ENCODE measurements around the gene UBE2F. TPM values are rescaled to one million over a fixed set of nuclear protein-coding genes. Genes with fewer than 3 reads are reported as not detected.

UBE2F gene
- polyA plus RNA-seq, 1 of the 3 experiments (the other 2 are of a cell fraction), result 56.9 TPM

GRCh38 chr2:238060096-238060541 lies 93.3 kb downstream of the UBE2F start (continued):
- TF ChIP-seq ZBTB33 (IDR thresholded peaks at IDR 0.05; ENCODE audit: borderline replicate concordance, low read depth), result no peak
- TF ChIP-seq MXI1 (IDR thresholded peaks at IDR 0.05; ENCODE audit: low read depth, low read length), result no peak
- TF ChIP-seq, protein P1, sequence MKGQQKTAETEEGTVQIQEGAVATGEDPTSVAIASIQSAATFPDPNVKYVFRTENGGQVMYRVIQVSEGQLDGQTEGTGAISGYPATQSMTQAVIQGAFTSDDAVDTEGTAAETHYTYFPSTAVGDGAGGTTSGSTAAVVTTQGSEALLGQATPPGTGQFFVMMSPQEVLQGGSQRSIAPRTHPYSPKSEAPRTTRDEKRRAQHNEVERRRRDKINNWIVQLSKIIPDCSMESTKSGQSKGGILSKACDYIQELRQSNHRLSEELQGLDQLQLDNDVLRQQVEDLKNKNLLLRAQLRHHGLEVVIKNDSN (IDR thresholded peaks at IDR 0.05; ENCODE audit: borderline replicate concordance, low read depth), result no peak
- TF ChIP-seq, protein P2, sequence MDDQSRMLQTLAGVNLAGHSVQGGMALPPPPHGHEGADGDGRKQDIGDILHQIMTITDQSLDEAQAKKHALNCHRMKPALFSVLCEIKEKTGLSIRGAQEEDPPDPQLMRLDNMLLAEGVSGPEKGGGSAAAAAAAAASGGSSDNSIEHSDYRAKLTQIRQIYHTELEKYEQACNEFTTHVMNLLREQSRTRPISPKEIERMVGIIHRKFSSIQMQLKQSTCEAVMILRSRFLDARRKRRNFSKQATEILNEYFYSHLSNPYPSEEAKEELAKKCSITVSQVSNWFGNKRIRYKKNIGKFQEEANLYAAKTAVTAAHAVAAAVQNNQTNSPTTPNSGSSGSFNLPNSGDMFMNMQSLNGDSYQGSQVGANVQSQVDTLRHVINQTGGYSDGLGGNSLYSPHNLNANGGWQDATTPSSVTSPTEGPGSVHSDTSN (IDR thresholded peaks at IDR 0.05), result no peak

DNA sequence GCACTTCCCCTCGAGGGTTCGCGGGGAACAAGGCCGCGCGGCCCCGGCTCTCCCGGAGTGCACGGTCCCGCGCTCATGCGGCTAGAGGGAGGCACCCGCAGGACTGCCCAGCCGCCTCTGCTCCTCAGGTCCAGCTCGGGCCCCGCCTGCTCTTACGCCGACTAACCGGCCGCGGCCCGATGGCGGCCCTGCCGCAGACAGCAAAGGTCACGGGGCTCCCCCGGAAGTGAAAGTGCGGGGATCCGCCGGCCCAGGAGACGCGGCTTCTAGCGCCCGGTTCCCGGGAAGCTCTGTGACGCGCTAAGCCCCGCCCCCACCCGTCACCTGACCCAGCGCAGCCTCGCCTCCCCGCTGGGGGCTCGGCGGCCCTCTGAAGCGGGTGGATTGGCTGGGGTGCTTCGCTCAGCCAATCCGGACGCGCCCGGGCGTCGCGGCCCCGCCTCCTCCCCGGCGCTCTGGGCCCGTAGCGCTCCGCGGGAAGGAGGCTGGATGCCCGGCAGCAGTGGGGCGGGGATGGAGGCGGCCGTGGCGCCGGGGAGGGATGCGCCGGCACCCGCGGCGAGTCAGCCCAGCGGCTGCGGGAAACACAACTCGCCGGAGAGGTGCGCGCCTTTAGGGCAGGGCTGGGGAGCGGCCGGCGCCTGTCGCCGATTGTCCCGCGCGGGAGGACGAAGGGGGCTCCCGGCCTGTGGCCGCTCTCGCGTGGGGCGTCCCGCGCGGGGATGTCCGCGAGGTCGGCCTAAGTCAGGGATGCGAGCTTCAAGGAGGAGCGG lies 93.9 kb downstream of the UBE2F start, which contains the start of gene SCLY:
Gene SCLY, plus strand, starts transcription at position 460 of the 773 bp plus-strand sequence. Its CDS starts 54 bp downstream, at position 514.
- H2AFZ ChIP-seq (ENCODE audit: low read depth), result peak within 1 kb of the TSS; percentile 87
- H3K36me3 ChIP-seq (replicated peaks in 1 of 2; ENCODE audit: control insufficient read depth in 1 of 2, insufficient read depth in 2 of 2, low read length in 1 of 2), result peaks cover 12 to 14% of the 10 kb centered on the region in 2 experiments
- peak within 1 kb of the TSS; percentile 71 to 94 for H3K4me3 ChIP-seq (ENCODE audit: low read depth in 2 of 2, low read length in 1 of 2)
- peak; percentile 99 for DNase-seq
- H3K4me1 ChIP-seq (ENCODE audit: control insufficient read depth in 1 of 2, insufficient read depth in 2 of 2, low read depth in 1 of 2, low read length in 1 of 2), result peaks cover 5 to 13% of the 10 kb centered on the region in 2 experiments; a peak in 3 of 4 replicates
- WGBS (ENCODE audit: low lambda C conversion rate), result 0% methylated on average over 3 of the region's 98 CpGs
- H3K9ac ChIP-seq, result peak within 1 kb of the TSS; percentile 96
- POLR2A ChIA-PET, result interaction anchor here (0.6 to 1.7 kb wide), 14 partner anchors 13 to 725 kb away, joined by 3 to 6 read pairs (median 3); partner anchors contain the start of gene KLHL30
- no peaks in the 10 kb centered on the region for H3K27me3 ChIP-seq (ENCODE audit: insufficient read depth)
- H3K4me2 ChIP-seq, result peak within 1 kb of the TSS; percentile 97
- no peaks in the 10 kb centered on the region for H3F3A ChIP-seq (replicated peaks; ENCODE audit: insufficient read depth)
- H3K27ac ChIP-seq (ENCODE audit: low read depth in 2 of 2, low read length in 1 of 2), result peak within 1 kb of the TSS; percentile 79 to 91
- H4K20me1 ChIP-seq (ENCODE audit: insufficient read depth), result no peaks in the 10 kb centered on the region
- H3K79me2 ChIP-seq (ENCODE audit: insufficient read depth), result peaks cover 18% of the 10 kb centered on the region; the same call in 1 of the 2 replicates
- no peaks in the 10 kb centered on the region for H3K9me3 ChIP-seq
- no peaks in the 10 kb centered on the region for H3K9me2 ChIP-seq
- CTCF ChIA-PET, result interaction anchor here (1.1 to 1.6 kb wide), 3 partner anchors 11 to 202 kb away, joined by 3 to 10 read pairs (median 5); no protein-coding TSS in a partner anchor
- TF ChIP-seq ELF1 (IDR thresholded peaks at IDR 0.05) (peak; percentile 60), RFX5 (IDR thresholded peaks at IDR 0.05; ENCODE audit: low read length) (peak; percentile 72), POLR2AphosphoS5 (IDR thresholded peaks at IDR 0.05; ENCODE audit: low read depth, low read length) (peak; percentile 91), TEAD4 (IDR thresholded peaks at IDR 0.05; ENCODE audit: borderline replicate concordance, insufficient read depth) (no peak), SIN3A (IDR thresholded peaks at IDR 0.05; ENCODE audit: borderline replicate concordance, low read depth, low read length) (no peak), YY1 (IDR thresholded peaks at IDR 0.05; ENCODE audit: low read depth) (peak; percentile 83), EZH2phosphoT487 (IDR thresholded peaks at IDR 0.05; ENCODE audit: borderline replicate concordance, low read depth) (no peak), GABPA (IDR thresholded peaks at IDR 0.05; ENCODE audit: low read depth) (peak; percentile 89), CHD2 (IDR thresholded peaks at IDR 0.05; ENCODE audit: low read length, partially characterized antibody) (peak; percentile 73), TAF1 (IDR thresholded peaks at IDR 0.05; ENCODE audit: borderline replicate concordance, low read depth, low read length) (peak; percentile 21), RXRA (IDR thresholded peaks at IDR 0.05; ENCODE audit: borderline replicate concordance, low read depth) (no peak), NFIC (IDR thresholded peaks at IDR 0.05; ENCODE audit: borderline replicate concordance) (no peak; the same call in 1 of the 2 replicates), ZBTB33 (IDR thresholded peaks at IDR 0.05; ENCODE audit: borderline replicate concordance, low read depth) (no peak), NRF1 (IDR thresholded peaks at IDR 0.05; ENCODE audit: low read depth, low read length) (peak; percentile 42)
- TF ChIP-seq, protein P3, sequence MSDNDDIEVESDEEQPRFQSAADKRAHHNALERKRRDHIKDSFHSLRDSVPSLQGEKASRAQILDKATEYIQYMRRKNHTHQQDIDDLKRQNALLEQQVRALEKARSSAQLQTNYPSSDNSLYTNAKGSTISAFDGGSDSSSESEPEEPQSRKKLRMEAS (IDR thresholded peaks at IDR 0.05; ENCODE audit: low read depth), result peak; percentile 77
- TF ChIP-seq, protein P4, sequence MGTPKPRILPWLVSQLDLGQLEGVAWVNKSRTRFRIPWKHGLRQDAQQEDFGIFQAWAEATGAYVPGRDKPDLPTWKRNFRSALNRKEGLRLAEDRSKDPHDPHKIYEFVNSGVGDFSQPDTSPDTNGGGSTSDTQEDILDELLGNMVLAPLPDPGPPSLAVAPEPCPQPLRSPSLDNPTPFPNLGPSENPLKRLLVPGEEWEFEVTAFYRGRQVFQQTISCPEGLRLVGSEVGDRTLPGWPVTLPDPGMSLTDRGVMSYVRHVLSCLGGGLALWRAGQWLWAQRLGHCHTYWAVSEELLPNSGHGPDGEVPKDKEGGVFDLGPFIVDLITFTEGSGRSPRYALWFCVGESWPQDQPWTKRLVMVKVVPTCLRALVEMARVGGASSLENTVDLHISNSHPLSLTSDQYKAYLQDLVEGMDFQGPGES (IDR thresholded peaks at IDR 0.05; ENCODE audit: low read depth, low read length), result no peak
- TF ChIP-seq, protein P1 (IDR thresholded peaks at IDR 0.05; ENCODE audit: borderline replicate concordance, low read depth), result peak; percentile 93
